GM21786 (cell line): ENCODE results near the gene GSG1L2.
"Not testable (repeated sequence)": the region's sequence is repeated elsewhere in the genome, so short reads cannot be mapped to it uniquely, and the experiment has no call there.

Experiments
- ATAC-seq: cut with Tn5 transposase; IDR thresholded peaks from one replicate; pipeline ENCODE4 v1.9.1; 2021; ENCODE audit not compliant: unreplicated experiment

The GSG1L2 gene

DNA sequence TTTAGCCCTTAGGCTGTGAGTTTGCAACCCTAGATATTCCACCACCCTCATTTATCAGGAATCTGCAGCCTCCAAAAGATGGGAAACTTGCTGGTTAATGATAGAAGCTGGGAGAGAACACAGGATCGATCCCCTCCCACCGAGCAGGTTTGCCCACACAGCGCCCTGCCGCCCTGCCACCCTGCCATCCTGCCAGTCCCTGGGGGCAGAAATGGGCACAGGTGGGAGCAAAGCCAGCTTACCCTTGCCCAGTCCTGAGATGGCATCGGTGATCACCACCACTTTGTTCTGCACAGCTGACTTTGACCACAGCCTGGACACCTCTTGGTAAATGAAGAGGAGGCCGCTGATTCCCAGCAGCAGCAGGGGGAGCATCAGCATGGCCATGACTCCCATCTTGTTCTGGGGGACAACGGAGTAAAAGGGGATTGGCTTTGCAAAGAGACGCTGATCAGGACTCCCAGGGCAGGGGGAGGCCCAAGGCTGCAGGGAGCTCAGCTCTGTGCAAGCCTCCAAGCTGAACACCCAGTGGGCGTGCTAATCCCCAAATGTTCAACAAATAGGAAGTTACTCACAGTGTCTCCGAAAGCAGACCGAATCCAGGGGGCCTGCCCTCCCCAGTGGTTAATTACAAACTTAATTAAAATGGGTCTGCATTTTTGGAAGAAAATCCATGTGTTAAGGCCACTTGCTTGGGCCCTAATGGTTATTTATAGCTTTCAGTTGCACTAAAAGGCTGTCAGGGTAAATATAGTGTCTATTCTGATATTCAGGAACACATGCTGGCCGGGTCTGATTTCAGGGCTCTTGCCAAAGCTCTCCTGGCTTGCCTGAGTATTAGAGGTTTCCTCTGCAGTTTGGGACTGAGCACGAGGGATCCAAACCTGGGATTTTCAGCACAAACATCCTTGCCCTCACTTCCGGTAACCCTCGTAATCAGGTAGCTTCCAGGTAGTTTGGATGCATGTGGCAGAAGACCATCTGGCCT, 30.7 kb downstream of the GSG1L2 start, which contains the start of gene DHRS7C:
DHRS7C (minus strand) TSS at position 704 of the 988 bp plus-strand sequence; CDS start at position 396, 308 bp downstream.
- no peak for ATAC-seq

DNA sequence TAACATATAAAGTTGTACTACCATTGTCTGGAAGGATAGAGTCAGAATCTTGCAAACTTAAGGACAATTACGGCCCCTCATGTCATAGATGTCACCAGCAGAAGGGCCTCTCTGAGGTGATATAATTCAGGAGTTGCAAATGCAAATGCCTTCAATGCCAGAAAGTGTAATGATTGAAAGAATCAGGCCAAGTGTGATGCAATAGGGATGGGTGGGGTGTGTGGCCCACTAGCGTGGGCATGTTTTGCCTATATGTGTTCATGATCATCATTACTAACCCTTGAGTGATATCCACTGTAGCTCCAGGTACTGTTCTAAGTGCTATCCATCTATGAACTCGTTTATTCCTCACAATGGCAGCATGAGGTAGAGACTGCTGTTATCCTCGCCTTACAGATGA, 31.6 kb downstream of the GSG1L2 start:
- ATAC-seq, result no peak

DNA sequence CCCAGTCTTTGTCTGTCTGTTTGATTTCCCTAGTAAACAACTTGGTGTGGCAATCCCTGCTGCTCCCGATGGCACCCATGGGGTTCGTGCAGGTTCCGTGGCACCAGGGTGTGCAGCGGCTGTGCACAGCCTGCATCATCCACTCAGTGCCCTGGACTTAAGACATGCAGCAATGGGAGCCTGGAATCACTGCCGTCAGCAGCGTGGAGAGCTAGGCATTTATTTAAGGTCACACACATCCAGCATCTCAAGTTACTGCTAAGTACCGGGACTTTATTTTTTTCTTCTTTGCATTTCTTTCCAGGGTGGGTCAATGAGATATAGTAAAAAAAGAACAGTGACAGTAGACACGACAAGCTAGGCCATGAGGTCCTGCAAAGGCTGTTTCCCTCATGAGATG, 33.3 kb downstream of the GSG1L2 start:
- no peak for ATAC-seq

DNA sequence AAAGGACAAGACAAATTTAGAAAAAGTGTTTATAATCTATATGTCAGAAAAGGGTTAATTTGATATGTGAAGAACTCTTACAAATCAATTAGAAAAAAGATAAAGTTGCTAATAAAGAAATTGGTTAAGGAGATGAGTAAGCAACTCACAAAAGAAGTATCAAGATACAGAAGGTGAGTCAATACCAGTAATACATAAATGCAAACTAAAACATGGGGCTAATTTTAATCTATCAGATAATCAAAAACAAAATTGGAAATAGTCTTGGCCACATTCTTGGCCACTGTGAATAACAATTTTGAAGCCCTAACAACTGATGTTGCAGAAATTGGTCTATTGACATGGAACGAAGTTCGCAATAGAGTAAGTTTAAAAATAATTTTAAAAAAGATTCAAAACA, 37.3 kb downstream of the GSG1L2 start:
- ATAC-seq, result no peak

DNA sequence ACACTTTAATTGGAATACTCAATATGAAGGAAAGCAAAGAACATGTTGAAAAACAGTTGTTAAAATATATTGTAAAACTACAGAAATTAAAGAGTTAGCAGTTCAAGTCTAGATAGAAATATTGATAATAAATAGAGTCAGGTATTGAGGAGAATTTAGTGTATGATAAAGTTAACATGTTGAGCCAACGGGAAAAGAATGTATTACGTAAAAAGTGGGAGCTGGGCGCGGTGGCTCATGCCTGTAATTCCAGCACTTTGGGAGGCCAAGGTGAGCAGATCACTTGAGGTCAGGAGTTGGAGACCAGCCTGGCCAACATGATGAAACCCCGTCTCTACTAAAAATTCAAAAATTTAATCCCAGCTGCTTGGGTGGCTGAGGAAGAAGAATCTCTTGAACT, 38.4 kb downstream of the GSG1L2 start:
- not testable (repeated sequence) for ATAC-seq

DNA sequence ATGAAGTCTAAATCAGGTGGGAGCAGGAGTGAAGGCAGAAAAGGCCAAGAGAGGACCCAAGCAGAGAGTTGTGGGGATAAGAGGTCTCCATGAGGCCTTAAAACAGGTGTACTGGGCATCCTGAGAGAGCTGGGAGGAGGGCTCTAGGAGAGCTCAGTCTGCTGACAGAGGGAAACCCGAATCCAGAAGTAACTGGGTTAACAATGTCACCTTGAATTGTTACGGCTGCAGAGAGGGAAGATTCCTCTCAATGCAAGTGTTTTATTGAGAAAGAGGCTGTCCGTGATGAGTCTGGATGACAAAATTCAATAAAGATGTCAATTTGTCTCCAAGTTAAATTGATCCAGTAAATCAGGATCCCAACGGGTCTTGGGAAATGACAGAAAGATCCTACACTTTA, 38.8 kb downstream of the GSG1L2 start:
- no peak for ATAC-seq

DNA sequence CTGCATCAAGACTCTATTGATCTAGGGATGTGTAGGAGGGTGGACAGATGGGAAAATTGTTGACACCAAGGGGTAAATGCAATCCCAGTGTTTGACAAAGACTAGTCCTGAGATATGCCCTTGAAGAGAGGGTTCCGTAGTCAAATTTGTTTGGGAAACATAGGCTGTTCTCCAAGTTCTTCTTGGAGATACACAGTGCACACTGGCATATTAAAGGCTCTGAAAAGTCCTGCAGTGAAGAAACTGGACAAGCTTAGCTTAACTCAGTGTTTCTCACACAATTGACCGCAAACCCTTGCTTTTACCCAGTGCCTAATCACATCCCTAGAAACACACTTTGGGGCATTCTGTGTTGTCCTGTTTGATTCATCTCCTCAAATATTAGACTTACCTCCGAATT, 41.3 kb downstream of the GSG1L2 start:
- no peak for ATAC-seq

DNA sequence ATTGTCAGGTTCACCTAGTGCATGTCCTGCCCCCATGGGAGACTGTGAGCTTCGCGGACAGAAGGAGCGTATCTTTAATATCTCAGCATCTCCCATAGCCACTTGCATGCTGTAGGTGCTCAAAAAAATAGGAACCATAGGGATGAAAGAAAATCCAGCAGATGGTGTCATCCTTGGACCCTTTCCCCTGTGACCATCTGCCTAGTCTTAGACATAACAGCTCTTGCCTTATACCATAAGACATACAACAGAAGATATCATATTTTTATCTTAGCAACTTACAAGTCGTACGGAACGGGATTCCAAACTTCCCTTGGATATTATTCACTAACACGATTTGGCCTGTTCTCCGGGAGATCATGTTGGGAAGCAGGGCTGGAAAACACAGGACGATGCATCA, 45.0 kb downstream of the GSG1L2 start:
- ATAC-seq, result no peak

GRCh38 chr17:9772658-9773057, 49.2 kb downstream of the GSG1L2 start:
- no peak for ATAC-seq

DNA sequence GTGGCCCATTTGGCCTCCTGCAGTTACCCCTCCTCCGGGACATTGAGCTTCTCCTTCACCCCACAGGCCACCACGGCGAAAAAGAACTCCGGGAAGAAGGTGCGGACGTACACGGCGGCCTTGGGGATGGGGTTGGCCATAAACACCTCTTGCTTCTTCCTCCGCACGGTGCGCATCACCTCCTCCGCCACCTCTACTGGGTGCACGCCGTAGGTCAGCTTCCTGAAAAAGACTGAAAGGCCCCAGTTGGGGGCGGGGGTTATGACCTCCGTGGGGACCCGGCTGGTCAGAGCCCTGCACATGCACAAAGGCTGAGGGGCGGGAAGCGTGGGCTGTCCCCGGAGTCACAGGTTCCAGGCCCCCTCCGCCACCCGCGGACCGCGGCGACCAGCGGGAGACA, 50.4 kb downstream of the GSG1L2 start:
- ATAC-seq, result no peak

GRCh38 chr17:9769036-9769695, 52.7 kb downstream of the GSG1L2 start:
- no peak for ATAC-seq

- ATAC-seq, result no peak
These were observed 53.4 kb downstream of the GSG1L2 start for GRCh38 chr17:9768381-9768934.

DNA sequence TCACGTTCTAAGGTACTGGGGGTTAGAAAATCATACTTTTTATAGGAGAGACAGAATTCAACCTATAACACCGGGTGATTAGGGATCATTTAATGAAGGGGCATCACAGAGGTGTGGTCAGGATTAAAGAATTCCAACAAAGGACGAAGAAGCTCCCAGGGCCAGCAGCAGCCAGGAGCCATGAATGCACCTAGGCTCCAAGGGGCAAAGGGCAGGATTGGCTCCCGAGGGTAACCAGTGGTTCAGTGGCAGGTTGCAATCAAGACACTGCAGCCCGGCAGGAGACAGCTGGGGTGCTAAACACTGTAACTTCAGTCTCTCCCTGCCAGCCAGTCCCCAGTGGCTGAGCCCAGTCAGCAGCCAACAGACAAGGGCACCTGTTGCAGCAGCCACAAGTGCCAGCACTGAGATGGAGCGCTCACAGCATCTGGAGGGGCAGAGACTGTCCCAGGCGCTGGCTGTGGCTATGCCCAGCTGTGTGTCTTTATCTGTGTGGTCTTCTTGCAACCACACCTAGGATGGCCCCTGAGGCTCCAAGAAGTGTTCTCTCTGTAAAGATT, 54.4 kb downstream of the GSG1L2 start:
- ATAC-seq, result no peak

GRCh38 chr17:9766970-9767369, 54.9 kb downstream of the GSG1L2 start:
- ATAC-seq, result no peak

DNA sequence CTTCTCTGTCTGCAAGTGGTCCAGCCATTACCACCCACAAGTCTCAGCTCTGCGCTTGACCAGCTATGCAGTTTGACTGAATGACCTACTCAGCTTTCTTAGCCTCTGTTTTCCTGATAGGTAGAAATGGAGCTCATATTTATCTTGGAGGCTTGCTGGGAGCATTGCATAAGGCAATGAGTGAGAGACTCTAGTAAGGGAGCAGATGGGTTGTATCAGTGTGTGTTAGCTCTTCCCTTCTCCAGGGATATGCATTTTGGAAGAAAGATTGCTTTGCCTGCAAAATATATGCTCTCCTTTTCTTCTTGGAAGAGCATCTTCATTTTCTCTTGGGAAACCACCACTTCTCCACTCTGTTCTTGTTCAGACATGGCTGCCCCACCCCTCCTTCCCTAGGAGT, 56.6 kb downstream of the GSG1L2 start:
- ATAC-seq, result no peak

- no peak for ATAC-seq
These were observed 58.2 kb downstream of the GSG1L2 start for GRCh38 chr17:9763643-9764042.

- no peak for ATAC-seq
These were observed 61.6 kb downstream of the GSG1L2 start for GRCh38 chr17:9760266-9760665.

- ATAC-seq, result no peak
These were observed 66.8 kb downstream of the GSG1L2 start for GRCh38 chr17:9755083-9755482.
